KMS-11 (cell line): ENCODE results near the gene EXOC1L.

Experiments used
- H2AFZ ChIP-seq: fragments of 200-600 bp; sonication (generic); 2 replicates; pipeline ENCODE4 v1.6.1; 2016; ENCODE audit warnings: antibody characterized with exemption, mixed run types, low read depth
- H3K27ac ChIP-seq: fragments of 200-600 bp; sonication (generic); 2 replicates; pipeline ENCODE4 v1.6.1; 2016; ENCODE audit warnings: mild to moderate bottlenecking, mixed run types
- H3K27me3 ChIP-seq: fragments of 200-600 bp; sonication (generic); 2 replicates; pipeline ENCODE4 v1.6.1; 2017; ENCODE audit warnings: mild to moderate bottlenecking, low read depth, mixed run types, moderate library complexity; ENCODE audit not compliant: insufficient read depth
- H3K36me3 ChIP-seq: fragments of 200-600 bp; sonication (generic); 2 replicates; pipeline ENCODE4 v1.6.1; 2017; ENCODE audit warnings: mild to moderate bottlenecking, mixed run types; ENCODE audit not compliant: insufficient read depth
- H3K4me1 ChIP-seq: fragments of 200-600 bp; sonication (generic); 2 replicates; pipeline ENCODE4 v1.6.1; 2016; ENCODE audit warnings: mild to moderate bottlenecking, low read depth, mixed run types; ENCODE audit not compliant: poor library complexity, severe bottlenecking
- H3K4me2 ChIP-seq: fragments of 200-600 bp; sonication (generic); 2 replicates; pipeline ENCODE4 v1.7.0; 2016; ENCODE audit warnings: mild to moderate bottlenecking, mixed run types
- H3K4me3 ChIP-seq: fragments of 200-600 bp; sonication (generic); IDR thresholded peaks from 2 replicates; pipeline ENCODE4 v1.6.1; 2017; ENCODE audit warnings: low read depth, low read length, mixed read lengths; ENCODE audit not compliant: insufficient read depth
- H3K79me2 ChIP-seq: fragments of 200-600 bp; sonication (generic); 2 replicates; pipeline ENCODE4 v1.6.1; 2016; ENCODE audit warnings: low read depth, mixed run types; ENCODE audit not compliant: insufficient read depth
- H3K9ac ChIP-seq: fragments of 200-600 bp; sonication (generic); 2 replicates; pipeline ENCODE4 v1.6.1; 2016; ENCODE audit warnings: mild to moderate bottlenecking, mixed run types
- H4K20me1 ChIP-seq: fragments of 200-600 bp; sonication (generic); 2 replicates; pipeline ENCODE4 v1.6.1; 2016; ENCODE audit warnings: mild to moderate bottlenecking, mixed run types; ENCODE audit not compliant: insufficient read depth
- CTCF ChIP-seq: fragments of 200-600 bp; sonication (generic); conservative IDR thresholded peaks from 2 replicates; pipeline ENCODE4 v1.6.1; 2017; ENCODE audit warnings: low read depth, mild to moderate bottlenecking, antibody characterized with exemption, low read length, moderate library complexity, mixed read lengths

The EXOC1L gene

GRCh38 chr4:55857586-55857985 is 38.0 kb downstream of the EXOC1L start:
- Histone ChIP-seq H3K4me1 (peaks cover 12% of the 10 kb centered on the region), H4K20me1 (no peaks in the 10 kb centered on the region; the same call in 1 of the 2 replicates), H3K4me3 (no peak overlapping the region), H3K9ac (no peak overlapping the region), H3K4me2 (no peak overlapping the region), H3K79me2 (peaks cover 23% of the 10 kb centered on the region), H3K27ac (no peak overlapping the region), H3K27me3 (no peaks in the 10 kb centered on the region), H3K36me3 (no peaks in the 10 kb centered on the region; the same call in 1 of the 2 replicates), H2AFZ (no peak overlapping the region)
- no peak for TF ChIP-seq CTCF

GRCh38 chr4:55859711-55860110 is 40.1 kb downstream of the EXOC1L start:
- Histone ChIP-seq H3K79me2 (peaks cover 13% of the 10 kb centered on the region), H3K4me2 (no peak overlapping the region), H4K20me1 (no peaks in the 10 kb centered on the region; the same call in 1 of the 2 replicates), H3K4me3 (no peak overlapping the region), H3K27me3 (no peaks in the 10 kb centered on the region), H3K9ac (no peak overlapping the region), H2AFZ (no peak overlapping the region), H3K4me1 (peaks cover 7% of the 10 kb centered on the region), H3K27ac (no peak overlapping the region), H3K36me3 (no peaks in the 10 kb centered on the region; the same call in 1 of the 2 replicates)
- no peak for TF ChIP-seq CTCF

- Histone ChIP-seq H3K36me3 (no peaks in the 10 kb centered on the region; the same call in 1 of the 2 replicates), H3K9ac (no peak overlapping the region), H3K27me3 (no peaks in the 10 kb centered on the region), H3K4me3 (no peak overlapping the region), H2AFZ (no peak overlapping the region), H4K20me1 (no peaks in the 10 kb centered on the region), H3K79me2 (0 out of 2 replicates have a peak, but pooled peaks cover 4% of the 10 kb centered on the region), H3K27ac (no peak overlapping the region), H3K4me2 (no peak overlapping the region), H3K4me1 (peaks cover 29% of the 10 kb centered on the region)
- no peak for TF ChIP-seq CTCF
Measured at GRCh38 chr4:55864577-55865223, 45.1 kb downstream of the EXOC1L start.

- Histone ChIP-seq H3K4me1 (peaks cover 29% of the 10 kb centered on the region), H3K4me2 (no peak overlapping the region), H3K79me2 (0 out of 2 replicates have a peak, but pooled peaks cover 4% of the 10 kb centered on the region), H3K27ac (no peak overlapping the region), H3K4me3 (no peak overlapping the region), H2AFZ (no peak overlapping the region), H3K36me3 (no peaks in the 10 kb centered on the region; the same call in 1 of the 2 replicates), H3K27me3 (no peaks in the 10 kb centered on the region), H3K9ac (no peak overlapping the region), H4K20me1 (no peaks in the 10 kb centered on the region)
- TF ChIP-seq CTCF = no peak
Measured at GRCh38 chr4:55865228-55865806, 45.7 kb downstream of the EXOC1L start.
